Erythroblast (primary cell): ENCODE data around the gene GCSAM.

Source experiments
- GATA1 ChIP-seq: IDR thresholded peaks from 2 replicates; pipeline ENCODE4 v1.6.1; 2011; ENCODE audit warnings: low read depth, mild to moderate bottlenecking, control low read depth, low read length, moderate library complexity
- POLR2A ChIP-seq: IDR thresholded peaks from 2 replicates; pipeline ENCODE4 v1.6.1; 2011; ENCODE audit warnings: mild to moderate bottlenecking, low read length

- TF ChIP-seq POLR2A (no peak), GATA1 (no peak)
Measured at GRCh38 chr3:112114576-112115160, 18.4 kb downstream of the GCSAM start.
